ENCODE measurements around the gene DHX15. TPM values are rescaled to one million over a fixed set of nuclear protein-coding genes. Genes with fewer than 3 reads are reported as not detected.

Gene DHX15
- total and polyA plus RNA-seq, 2 of the 8 experiments (the other 6 are each of a cell fraction or from before 2014, with no cell fraction given): 126 to 286 TPM

DNA sequence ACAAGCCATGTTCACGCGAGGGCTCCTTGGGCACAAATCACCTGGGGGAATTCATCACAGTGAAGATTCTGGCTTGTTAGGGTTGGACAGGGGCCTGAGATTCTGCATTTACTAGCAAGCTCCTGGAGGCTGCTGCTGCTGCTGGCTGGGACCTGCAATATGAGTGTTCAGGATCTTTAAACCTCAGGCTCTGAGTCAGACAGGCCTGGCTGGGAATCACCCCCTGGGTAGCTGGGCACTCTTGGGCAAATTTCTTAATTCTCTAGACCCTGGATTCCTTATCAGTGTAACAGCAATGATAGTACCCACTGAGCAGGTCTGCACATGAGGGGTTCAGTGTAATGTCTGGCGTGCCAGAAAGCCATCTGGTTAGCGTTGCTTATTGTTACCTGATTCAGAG is 101.5 kb downstream of the DHX15 start (continued):
- TF ChIP-seq SP4 (IDR thresholded peaks at IDR 0.05; ENCODE audit: low read length) (no peak), RAD21 (IDR thresholded peaks at IDR 0.05 in 1 of 2, conservative IDR thresholded peaks at IDR 0.05 in 1 of 2; ENCODE audit: low read depth in 2 of 2, low read length in 2 of 2) (no peak), TCF12 (IDR thresholded peaks at IDR 0.05; ENCODE audit: low read depth, low read length) (no peak), BRCA1 (IDR thresholded peaks at IDR 0.05; ENCODE audit: low read depth, low read length) (no peak), EGR1 (IDR thresholded peaks at IDR 0.05; ENCODE audit: borderline replicate concordance, low read depth, low read length) (no peak)
